ENCODE data around the gene CACNB2.

DNA sequence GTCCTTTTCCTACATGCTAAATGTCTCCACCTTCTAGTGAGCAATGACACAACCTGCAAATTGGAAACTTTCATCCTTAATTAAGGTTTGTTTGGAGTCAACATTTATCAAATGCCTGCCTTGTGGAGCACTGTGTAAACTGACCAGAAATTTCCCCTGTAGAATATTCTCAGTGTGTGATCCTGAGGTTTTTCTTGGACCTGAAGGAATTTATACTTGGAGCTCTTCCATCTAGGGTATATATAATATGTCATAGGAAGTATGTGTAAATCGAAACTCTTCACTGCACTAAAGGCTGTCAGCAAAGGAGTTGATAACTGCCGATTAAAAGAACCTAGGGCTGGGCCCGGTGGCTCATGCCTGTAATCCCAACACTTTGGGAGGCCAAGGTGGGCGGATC is 358.8 kb downstream of the CACNB2 start:
- TF ChIP-seq EZH2 (IDR thresholded peaks at IDR 0.05; ENCODE audit: low read length, unreplicated experiment) (no peak), EZH2phosphoT487 (IDR thresholded peaks at IDR 0.05; ENCODE audit: borderline replicate concordance, low read length) (no peak)
- TF ChIP-seq, protein P1, sequence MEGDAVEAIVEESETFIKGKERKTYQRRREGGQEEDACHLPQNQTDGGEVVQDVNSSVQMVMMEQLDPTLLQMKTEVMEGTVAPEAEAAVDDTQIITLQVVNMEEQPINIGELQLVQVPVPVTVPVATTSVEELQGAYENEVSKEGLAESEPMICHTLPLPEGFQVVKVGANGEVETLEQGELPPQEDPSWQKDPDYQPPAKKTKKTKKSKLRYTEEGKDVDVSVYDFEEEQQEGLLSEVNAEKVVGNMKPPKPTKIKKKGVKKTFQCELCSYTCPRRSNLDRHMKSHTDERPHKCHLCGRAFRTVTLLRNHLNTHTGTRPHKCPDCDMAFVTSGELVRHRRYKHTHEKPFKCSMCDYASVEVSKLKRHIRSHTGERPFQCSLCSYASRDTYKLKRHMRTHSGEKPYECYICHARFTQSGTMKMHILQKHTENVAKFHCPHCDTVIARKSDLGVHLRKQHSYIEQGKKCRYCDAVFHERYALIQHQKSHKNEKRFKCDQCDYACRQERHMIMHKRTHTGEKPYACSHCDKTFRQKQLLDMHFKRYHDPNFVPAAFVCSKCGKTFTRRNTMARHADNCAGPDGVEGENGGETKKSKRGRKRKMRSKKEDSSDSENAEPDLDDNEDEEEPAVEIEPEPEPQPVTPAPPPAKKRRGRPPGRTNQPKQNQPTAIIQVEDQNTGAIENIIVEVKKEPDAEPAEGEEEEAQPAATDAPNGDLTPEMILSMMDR (conservative IDR thresholded peaks at IDR 0.05; ENCODE audit: low read depth, low read length) = no peak
